Measurements from ENCODE around the gene CD300LG.

Gene CD300LG

GRCh38 chr17:43814026-43814425, 33.0 kb upstream of the CD300LG start:
- no peak for TF ChIP-seq CTCF (IDR thresholded peaks at IDR 0.05; ENCODE audit: control insufficient read depth, extremely low read depth, insufficient read depth)
- no peak for DNase-seq (ENCODE audit: low read depth)
- no peak overlapping the region for H3K4me3 ChIP-seq (ENCODE audit: low read depth, low read length)

- TF ChIP-seq CTCF (IDR thresholded peaks at IDR 0.05; ENCODE audit: control insufficient read depth, extremely low read depth, insufficient read depth), result no peak
- H3K4me3 ChIP-seq (ENCODE audit: low read depth, low read length), result no peak overlapping the region
- no peak for DNase-seq (ENCODE audit: low read depth)
Observed at GRCh38 chr17:43814714-43815113, 32.3 kb upstream of the CD300LG start.

- H3K4me3 ChIP-seq (ENCODE audit: low read depth, low read length), result no peak overlapping the region
- DNase-seq (ENCODE audit: low read depth), result no peak
- TF ChIP-seq CTCF (IDR thresholded peaks at IDR 0.05; ENCODE audit: control insufficient read depth, extremely low read depth, insufficient read depth), result no peak
Observed at GRCh38 chr17:43816336-43817320, 30.3 kb upstream of the CD300LG start.

GRCh38 chr17:43817826-43818225, 29.1 kb upstream of the CD300LG start:
- DNase-seq (ENCODE audit: low read depth), result no peak
- TF ChIP-seq CTCF (IDR thresholded peaks at IDR 0.05; ENCODE audit: control insufficient read depth, extremely low read depth, insufficient read depth), result no peak
- H3K4me3 ChIP-seq (ENCODE audit: low read depth, low read length), result no peak overlapping the region

GRCh38 chr17:43818966-43819365, 28.0 kb upstream of the CD300LG start:
- no peak for TF ChIP-seq CTCF (IDR thresholded peaks at IDR 0.05; ENCODE audit: control insufficient read depth, extremely low read depth, insufficient read depth)
- no peak overlapping the region for H3K4me3 ChIP-seq (ENCODE audit: low read depth, low read length)
- DNase-seq (ENCODE audit: low read depth), result no peak

- DNase-seq (ENCODE audit: low read depth), result no peak
- no peak for TF ChIP-seq CTCF (IDR thresholded peaks at IDR 0.05; ENCODE audit: control insufficient read depth, extremely low read depth, insufficient read depth)
Observed at GRCh38 chr17:43820759-43821158, 26.2 kb upstream of the CD300LG start.

More at GRCh38 chr17:43820759-43821158, 26.2 kb upstream of the CD300LG start:
- no peak overlapping the region for H3K4me3 ChIP-seq (ENCODE audit: low read depth, low read length)

Measured in LNCaP clone FGC (cell line).